Smooth muscle cell (in vitro differentiated cells): ENCODE measurements around the gene PARM1. TPM values are rescaled to one million over a fixed set of nuclear protein-coding genes. Genes with fewer than 3 reads are reported as not detected.
"Not testable (repeated sequence)": the region's sequence is repeated elsewhere in the genome, so short reads cannot be mapped to it uniquely, and the experiment has no call there.

Source experiments
- DNase-seq: peaks from one replicate; lab custom pipeline; 2025; ENCODE audit not compliant: unreplicated experiment; lab: John Stamatoyannopoulos, UW
- H2AFZ ChIP-seq: fragments of 200-600 bp; sonication (generic); 2 replicates; pipeline ENCODE4 v1.6.0; 2016; ENCODE audit warnings: antibody characterized with exemption, low read depth, mild to moderate bottlenecking
- H3F3A ChIP-seq: fragments of 200-600 bp; sonication (generic); 2 replicates; pipeline ENCODE4 v1.6.0; 2017; ENCODE audit warnings: antibody characterized with exemption, low read depth
- H3K27ac ChIP-seq: fragments of 200-600 bp; sonication (generic); 2 replicates; pipeline ENCODE4 v1.5.1; 2016; ENCODE audit warnings: low read depth, mild to moderate bottlenecking
- H3K27me3 ChIP-seq: fragments of 200-600 bp; sonication (generic); 2 replicates; pipeline ENCODE4 v1.6.1; 2016; ENCODE audit warnings: low read depth, mild to moderate bottlenecking
- H3K36me3 ChIP-seq: fragments of 200-600 bp; sonication (generic); 2 replicates; pipeline ENCODE4 v1.5.1; 2016; ENCODE audit warnings: low read depth
- H3K4me1 ChIP-seq: fragments of 200-600 bp; sonication (generic); 2 replicates; pipeline ENCODE4 v1.5.1; 2016; ENCODE audit warnings: low read depth
- H3K4me2 ChIP-seq: fragments of 200-600 bp; sonication (generic); 2 replicates; pipeline ENCODE4 v1.6.0; 2016; ENCODE audit warnings: mild to moderate bottlenecking
- H3K4me3 ChIP-seq: fragments of 200-600 bp; sonication (generic); 2 replicates; pipeline ENCODE4 v1.5.1; 2016; ENCODE audit warnings: mild to moderate bottlenecking
- H3K79me2 ChIP-seq: fragments of 200-600 bp; sonication (generic); 2 replicates; pipeline ENCODE4 v1.6.0; 2016; ENCODE audit warnings: low read depth, mild to moderate bottlenecking
- H3K9ac ChIP-seq: fragments of 200-600 bp; sonication (generic); 2 replicates; pipeline ENCODE4 v1.6.0; 2016; ENCODE audit warnings: low read depth
- H3K9me3 ChIP-seq: fragments of 200-600 bp; sonication (generic); replicated peaks from 2 replicates; pipeline ENCODE4 v1.5.1; 2016; ENCODE audit warnings: low read depth
- H4K20me1 ChIP-seq: fragments of 200-600 bp; sonication (generic); 2 replicates; pipeline ENCODE4 v1.6.0; 2016; ENCODE audit warnings: low read depth
- CTCF ChIP-seq: fragments of 200-600 bp; sonication (generic); IDR thresholded peaks from 2 replicates; pipeline ENCODE4 v1.5.1; 2017; ENCODE audit warnings: borderline replicate concordance, mild to moderate bottlenecking, antibody characterized with exemption; ENCODE audit not compliant: insufficient read depth, poor library complexity, severe bottlenecking
- WGBS: methylation state at CpG from one replicate; pipeline ENCODE4 v1.1.7; 2016; ENCODE audit warnings: low lambda C conversion rate; 5-methylcytosine and 5-hydroxymethylcytosine counted together
- polyA plus RNA-seq: library from polyadenylated mRNA; unstranded; fragments of >200 nt; fragmentation: Nextera tagmentation; extraction: Ambion mirVana; gene quantifications from 2 replicates; pipeline ENCODE4 v1.2.1, GENCODE V29; 2016
- total RNA-seq: library from RNA; depleted of rRNA; stranded (reverse); fragments of >200 nt; gene quantifications from 2 replicates; pipeline ENCODE4 v1.2.3, GENCODE V29; 2014

The PARM1 gene
- total and polyA plus RNA-seq, 2 experiments from 2014 or later = 38.5 to 46.4 TPM

GRCh38 chr4:74983253-74983635, 50.3 kb downstream of the PARM1 start:
- H2AFZ ChIP-seq = no peak overlapping the region
- no peak overlapping the region for H3K27ac ChIP-seq
- no peak overlapping the region for H3K4me2 ChIP-seq
- no peak overlapping the region for H3K4me3 ChIP-seq
- H3F3A ChIP-seq = no peaks in the 10 kb centered on the region
- no peaks in the 10 kb centered on the region for H3K9me3 ChIP-seq
- no peak for TF ChIP-seq CTCF
- H4K20me1 ChIP-seq = no peaks in the 10 kb centered on the region
- H3K4me1 ChIP-seq = no peaks in the 10 kb centered on the region
- H3K9ac ChIP-seq = no peak overlapping the region
- H3K27me3 ChIP-seq = no peaks in the 10 kb centered on the region
- H3K79me2 ChIP-seq = no peaks in the 10 kb centered on the region
- no peaks in the 10 kb centered on the region for H3K36me3 ChIP-seq
- DNase-seq = no peak

- Histone ChIP-seq H4K20me1 (no peaks in the 10 kb centered on the region), H3K27me3 (no peaks in the 10 kb centered on the region), H3K9me3 (no peaks in the 10 kb centered on the region), H3K36me3 (no peaks in the 10 kb centered on the region), H3K79me2 (no peaks in the 10 kb centered on the region), H3K27ac (no peak overlapping the region), H2AFZ (no peak overlapping the region), H3K4me1 (no peaks in the 10 kb centered on the region), H3K4me2 (no peak overlapping the region), H3K4me3 (no peak overlapping the region), H3F3A (no peaks in the 10 kb centered on the region), H3K9ac (no peak overlapping the region)
- WGBS = 97% methylated on average over 2 of the region's 2 CpGs
- TF ChIP-seq CTCF = no peak
- no peak for DNase-seq
Observed at GRCh38 chr4:74990276-74990875, 57.5 kb downstream of the PARM1 start.

- not testable (repeated sequence) for DNase-seq, H3K4me2 ChIP-seq, H4K20me1 ChIP-seq, H3K27me3 ChIP-seq, H3K36me3 ChIP-seq, H2AFZ ChIP-seq, H3K4me3 ChIP-seq, H3K9me3 ChIP-seq, H3K27ac ChIP-seq, H3F3A ChIP-seq, H3K79me2 ChIP-seq, H3K4me1 ChIP-seq, H3K9ac ChIP-seq
- WGBS = 81% methylated on average over 2 of the region's 2 CpGs
Observed at GRCh38 chr4:74994436-74994835, 61.5 kb downstream of the PARM1 start.

DNA sequence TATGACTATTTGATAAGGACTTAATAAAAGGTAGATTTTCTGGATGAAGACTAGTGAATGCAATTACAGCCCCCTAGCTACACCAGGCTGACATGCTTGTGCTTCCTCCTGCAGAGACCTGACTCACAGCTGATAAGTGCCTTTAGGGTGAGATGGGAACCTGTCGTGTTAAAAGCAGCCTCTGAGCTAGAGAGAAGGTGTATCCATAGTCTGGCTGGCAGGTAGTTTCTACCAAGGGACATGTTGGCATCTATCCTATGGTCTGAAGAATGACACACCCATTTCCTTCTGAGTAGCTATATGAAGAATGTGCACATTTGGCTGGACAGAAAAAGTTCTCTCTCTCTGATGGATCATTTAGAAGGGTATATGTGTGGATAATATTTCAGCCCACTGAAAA, 64.1 kb downstream of the PARM1 start:
- no peak overlapping the region for H3K9ac ChIP-seq
- H3K4me1 ChIP-seq = no peaks in the 10 kb centered on the region
- DNase-seq = no peak
- no peaks in the 10 kb centered on the region for H3K79me2 ChIP-seq
- H3F3A ChIP-seq = no peaks in the 10 kb centered on the region
- no peak overlapping the region for H3K27ac ChIP-seq
- TF ChIP-seq CTCF = no peak
- no peaks in the 10 kb centered on the region for H3K36me3 ChIP-seq
- no peaks in the 10 kb centered on the region for H4K20me1 ChIP-seq
- H2AFZ ChIP-seq = no peak overlapping the region
- H3K4me3 ChIP-seq = no peak overlapping the region
- no peaks in the 10 kb centered on the region for H3K9me3 ChIP-seq
- no peak overlapping the region for H3K4me2 ChIP-seq
- WGBS = 23% methylated on average over 1 of the region's 1 CpG
- H3K27me3 ChIP-seq = no peaks in the 10 kb centered on the region
